ENCODE results near the gene ST3GAL2. TPM values are rescaled to one million over a fixed set of nuclear protein-coding genes. Genes with fewer than 3 reads are reported as not detected.

ST3GAL2 gene
- total RNA-seq, 1 experiment from 2014 or later = 45.9 TPM

- Histone ChIP-seq H3K4ac (ENCODE audit: low read depth, low read length) (no peak overlapping the region), H2AFZ (ENCODE audit: low read length) (no peak overlapping the region), H3K56ac (ENCODE audit: insufficient read length, low read depth, low read length) (no peak overlapping the region), H2BK120ac (ENCODE audit: low read depth, low read length, poor library complexity, severe bottlenecking) (no peak overlapping the region), H3K4me2 (ENCODE audit: insufficient read depth, insufficient read length, low read length) (no peak overlapping the region), H3K23ac (ENCODE audit: insufficient read length, low read depth, low read length) (no peak overlapping the region), H3K27ac (ENCODE audit: insufficient read length, low read depth, low read length) (no peak overlapping the region), H2AK5ac (ENCODE audit: insufficient read length, low read length) (no peak overlapping the region), H3K18ac (ENCODE audit: insufficient read length, low read depth, low read length) (no peak overlapping the region), H3K9me3 (ENCODE audit: control insufficient read depth, low read depth, low read length) (no peaks in the 10 kb centered on the region), H3K79me1 (ENCODE audit: insufficient read depth, low read depth, low read length, poor library complexity, severe bottlenecking) (no peaks in the 10 kb centered on the region), H4K5ac (ENCODE audit: insufficient read length, low read depth, low read length) (no peak overlapping the region), H3K79me2 (ENCODE audit: insufficient read depth, low read length) (no peaks in the 10 kb centered on the region), H4K20me1 (ENCODE audit: control insufficient read depth, insufficient read depth, insufficient read length) (peaks cover 3% of the 10 kb centered on the region), H3K23me2 (ENCODE audit: insufficient read length, low read depth, low read length, poor library complexity, severe bottlenecking) (no peaks in the 10 kb centered on the region), H3K9ac (ENCODE audit: extremely low read depth, insufficient read length, low read length) (no peak overlapping the region), H2BK12ac (ENCODE audit: insufficient read length, low read depth, low read length) (no peak overlapping the region), H4K91ac (ENCODE audit: insufficient read length, low read depth, low read length) (no peak overlapping the region), H2BK15ac (ENCODE audit: low read depth, low read length) (no peak overlapping the region), H3K14ac (ENCODE audit: insufficient read depth, low read length) (no peak overlapping the region), H2BK5ac (ENCODE audit: insufficient read length, low read length) (no peak overlapping the region), H3K4me1 (ENCODE audit: insufficient read depth, low read length) (no peaks in the 10 kb centered on the region), H4K8ac (replicated peaks; ENCODE audit: insufficient read length, low read depth, low read length) (no peak overlapping the region), H3K27me3 (ENCODE audit: insufficient read depth, low read length) (no peaks in the 10 kb centered on the region), H2BK20ac (ENCODE audit: low read depth, low read length, poor library complexity, severe bottlenecking) (no peak overlapping the region), H3T11ph (ENCODE audit: low read length) (no peak overlapping the region)
- H3K4me1 Mint-ChIP-seq = peaks cover 6 to 10% of the 10 kb centered on the region in 2 experiments
- H3K9me3 Mint-ChIP-seq = no peaks in the 10 kb centered on the region
- H3K27ac Mint-ChIP-seq = no peak overlapping the region
- no CpG with 5 or more reads among the region's 2 CpGs for WGBS (ENCODE audit: extremely low coverage, insufficient read length, low lambda C conversion rate)
- no peak for TF ChIP-seq CTCF (conservative IDR thresholded peaks at IDR 0.05)
- no peak overlapping the region for H3K4me3 Mint-ChIP-seq
- no peaks in the 10 kb centered on the region for H3K27me3 Mint-ChIP-seq (ENCODE audit: low read depth)
- H3K36me3 Mint-ChIP-seq (ENCODE audit: insufficient read depth in 1 of 3, low read depth in 3 of 3) = no peaks in the 10 kb centered on the region
- no peak for DNase-seq
Observed at GRCh38 chr16:70463235-70463634, 24.3 kb upstream of the ST3GAL2 start.
